Measurements from ENCODE around the gene CNTNAP2.

CNTNAP2 gene

DNA sequence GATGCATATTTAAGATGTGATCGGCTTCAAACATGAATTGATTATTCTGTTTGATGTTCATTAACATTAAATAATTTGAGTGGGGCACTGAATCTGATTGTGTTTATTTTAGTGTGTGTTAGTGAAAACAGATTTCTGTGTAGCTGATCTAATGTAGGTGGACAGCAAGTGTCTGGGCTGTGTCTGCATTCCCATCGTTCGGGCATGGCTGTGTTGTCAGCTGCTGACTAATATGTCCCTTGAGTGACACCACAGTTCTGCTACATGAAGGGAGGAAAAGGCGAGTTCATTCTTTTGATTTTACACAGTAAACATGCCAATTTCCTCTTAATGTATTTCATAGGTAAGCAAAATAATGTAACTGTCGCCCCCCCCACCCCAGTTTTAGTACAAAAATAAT is 203.0 kb downstream of the CNTNAP2 start:
- H3K4me3 ChIP-seq (ENCODE audit: low read depth, low read length): no peak overlapping the region
- TF ChIP-seq, protein P1, sequence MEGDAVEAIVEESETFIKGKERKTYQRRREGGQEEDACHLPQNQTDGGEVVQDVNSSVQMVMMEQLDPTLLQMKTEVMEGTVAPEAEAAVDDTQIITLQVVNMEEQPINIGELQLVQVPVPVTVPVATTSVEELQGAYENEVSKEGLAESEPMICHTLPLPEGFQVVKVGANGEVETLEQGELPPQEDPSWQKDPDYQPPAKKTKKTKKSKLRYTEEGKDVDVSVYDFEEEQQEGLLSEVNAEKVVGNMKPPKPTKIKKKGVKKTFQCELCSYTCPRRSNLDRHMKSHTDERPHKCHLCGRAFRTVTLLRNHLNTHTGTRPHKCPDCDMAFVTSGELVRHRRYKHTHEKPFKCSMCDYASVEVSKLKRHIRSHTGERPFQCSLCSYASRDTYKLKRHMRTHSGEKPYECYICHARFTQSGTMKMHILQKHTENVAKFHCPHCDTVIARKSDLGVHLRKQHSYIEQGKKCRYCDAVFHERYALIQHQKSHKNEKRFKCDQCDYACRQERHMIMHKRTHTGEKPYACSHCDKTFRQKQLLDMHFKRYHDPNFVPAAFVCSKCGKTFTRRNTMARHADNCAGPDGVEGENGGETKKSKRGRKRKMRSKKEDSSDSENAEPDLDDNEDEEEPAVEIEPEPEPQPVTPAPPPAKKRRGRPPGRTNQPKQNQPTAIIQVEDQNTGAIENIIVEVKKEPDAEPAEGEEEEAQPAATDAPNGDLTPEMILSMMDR (conservative IDR thresholded peaks at IDR 0.05; ENCODE audit: low read depth, low read length): no peak
- no peak for DNase-seq (ENCODE audit: low read depth)

DNA sequence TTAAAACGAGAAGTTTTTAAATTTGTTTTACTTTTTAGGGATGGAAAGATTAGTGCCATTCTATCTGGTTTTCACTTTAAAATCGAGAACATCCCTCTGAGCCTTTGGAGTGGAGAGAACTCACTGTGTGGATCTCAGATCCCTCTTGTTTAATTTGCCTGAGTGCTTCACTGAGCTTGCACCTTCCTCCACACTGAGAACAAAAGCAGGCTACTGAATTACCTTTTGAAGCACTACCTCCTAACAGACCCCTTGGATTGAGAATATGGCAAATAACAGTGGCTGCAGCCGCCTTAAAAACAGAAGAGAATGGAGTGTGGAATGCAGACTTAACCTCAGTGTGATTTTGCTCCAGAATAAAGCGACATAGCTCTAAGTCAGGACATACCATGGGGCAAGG is 204.7 kb downstream of the CNTNAP2 start:
- H3K4me3 ChIP-seq (ENCODE audit: low read depth, low read length): no peak overlapping the region
- no peak for DNase-seq (ENCODE audit: low read depth)
- TF ChIP-seq, protein P1 (conservative IDR thresholded peaks at IDR 0.05; ENCODE audit: low read depth, low read length): no peak

DNA sequence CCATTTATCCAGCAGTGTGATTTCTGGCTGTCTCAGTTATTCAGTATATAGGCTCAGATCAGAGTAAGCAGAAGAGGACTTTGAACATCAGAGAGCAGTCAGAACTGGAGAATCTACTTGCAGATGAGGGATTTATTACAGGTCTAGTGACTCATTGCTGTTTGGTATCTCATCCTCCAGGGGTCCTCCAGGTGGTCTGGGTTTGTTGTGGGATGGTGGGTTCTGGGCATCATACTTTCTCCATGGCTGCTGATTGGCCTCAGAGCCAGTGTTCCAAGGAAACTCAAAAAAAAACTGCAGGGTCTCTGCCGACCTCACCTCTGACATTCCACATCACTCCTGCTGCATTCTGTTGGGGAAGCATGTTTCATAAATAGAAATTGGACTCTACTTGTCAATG is 214.8 kb downstream of the CNTNAP2 start:
- TF ChIP-seq, protein P1 (conservative IDR thresholded peaks at IDR 0.05; ENCODE audit: low read depth, low read length): no peak
- no peak for DNase-seq (ENCODE audit: low read depth)
- H3K4me3 ChIP-seq (ENCODE audit: low read depth, low read length): no peak overlapping the region

DNA sequence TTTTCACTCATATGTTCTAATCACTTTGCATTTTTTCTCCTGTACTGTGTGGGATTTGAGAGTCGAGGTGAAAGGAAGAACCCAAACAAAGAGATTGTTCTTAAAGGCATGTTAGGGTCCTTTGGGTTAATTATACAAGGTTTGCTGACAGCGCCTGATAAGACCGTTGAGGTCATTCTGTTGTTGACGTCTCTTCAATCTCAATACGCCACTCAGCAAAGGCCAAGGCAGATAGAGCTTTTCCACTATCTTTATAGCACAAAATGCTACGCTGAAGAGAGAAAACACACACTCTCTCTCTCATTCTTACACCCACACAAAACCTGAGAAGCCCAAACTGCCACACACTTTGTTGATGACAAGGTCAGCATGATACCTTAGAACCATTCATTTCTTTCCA is 228.7 kb downstream of the CNTNAP2 start:
- TF ChIP-seq, protein P1 (conservative IDR thresholded peaks at IDR 0.05; ENCODE audit: low read depth, low read length): no peak
- H3K4me3 ChIP-seq (ENCODE audit: low read depth, low read length): no peak overlapping the region
- no peak for DNase-seq (ENCODE audit: low read depth)

DNA sequence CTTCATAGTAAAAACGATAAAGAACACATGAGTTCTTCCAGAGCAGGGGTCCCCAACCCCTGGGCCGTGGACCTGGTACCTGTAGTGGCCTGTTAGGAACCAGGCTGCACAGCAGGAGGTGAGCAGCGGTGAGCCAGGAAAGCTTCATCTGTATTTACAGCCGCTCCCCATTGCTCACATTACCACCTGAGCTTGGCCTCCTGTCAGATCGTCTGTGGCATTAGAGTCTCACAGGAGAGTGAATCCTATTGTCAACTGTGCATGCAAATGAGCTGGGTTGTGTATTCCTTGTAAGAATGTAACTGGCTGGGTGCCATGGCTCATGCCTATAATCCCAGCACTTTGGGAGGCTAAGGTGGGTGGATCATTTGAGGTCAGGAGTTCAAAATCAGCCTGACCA is 229.5 kb downstream of the CNTNAP2 start:
- H3K4me3 ChIP-seq (ENCODE audit: low read depth, low read length): no peak overlapping the region
- TF ChIP-seq, protein P1 (conservative IDR thresholded peaks at IDR 0.05; ENCODE audit: low read depth, low read length): no peak
- no peak for DNase-seq (ENCODE audit: low read depth)

DNA sequence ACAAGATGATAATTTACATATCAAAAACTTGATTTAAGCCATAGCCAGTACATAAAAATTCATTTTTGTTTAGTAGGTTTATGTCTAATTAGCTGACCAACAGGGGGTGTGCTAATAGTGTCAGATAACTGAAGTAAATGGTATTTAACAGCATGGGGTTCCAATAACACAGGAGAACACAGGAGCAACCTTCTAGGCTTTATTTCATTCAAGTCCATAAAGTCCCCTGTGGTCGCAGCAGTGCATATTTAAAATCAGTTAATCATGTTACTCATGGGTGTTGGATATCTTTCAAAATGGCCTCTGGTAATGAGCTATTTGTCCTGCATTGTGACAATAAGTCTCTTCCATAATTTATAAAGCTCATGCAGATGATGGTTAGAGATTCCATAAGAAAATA is 238.6 kb downstream of the CNTNAP2 start:
- H3K4me3 ChIP-seq (ENCODE audit: low read depth, low read length): no peak overlapping the region
- TF ChIP-seq, protein P1 (conservative IDR thresholded peaks at IDR 0.05; ENCODE audit: low read depth, low read length): no peak
- no peak for DNase-seq (ENCODE audit: low read depth)

DNA sequence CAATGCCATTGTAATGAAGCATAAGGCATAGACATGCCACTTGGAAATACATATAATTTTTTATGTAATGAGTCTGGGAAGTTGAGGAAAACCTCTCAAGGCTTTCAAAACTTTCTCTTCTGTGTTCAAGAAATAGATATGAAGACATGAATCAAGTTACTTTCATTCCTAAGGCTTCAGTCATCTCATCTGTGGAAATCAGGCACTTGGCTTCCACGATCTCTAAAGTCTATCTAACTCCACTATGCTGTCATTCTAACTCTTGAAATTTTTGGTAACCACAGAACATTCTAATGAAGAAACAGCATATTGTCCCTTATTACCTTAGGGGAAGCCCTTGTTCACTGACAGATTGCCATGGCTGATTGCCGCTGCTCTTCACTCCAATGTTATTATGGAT is 242.6 kb downstream of the CNTNAP2 start:
- H3K4me3 ChIP-seq (ENCODE audit: low read depth, low read length): no peak overlapping the region
- TF ChIP-seq, protein P1 (conservative IDR thresholded peaks at IDR 0.05; ENCODE audit: low read depth, low read length): no peak
- DNase-seq (ENCODE audit: low read depth): peak; percentile 68

All from choroid plexus epithelial cell (primary cell).